Endothelial cell of umbilical vein (primary cell): ENCODE data around the gene SNX25.

Experiments
- CTCF ChIP-seq, 2 donors: IDR thresholded peaks; 1 replicate in 1 of 2; 2 replicates in 1 of 2; pipeline ENCODE4 v1.5.1; 2011; ENCODE audit warnings: low read length in 2 of 2, mild to moderate bottlenecking in 2 of 2, moderate library complexity in 2 of 2, control low read depth in 1 of 2, inconsistent platforms in 1 of 2, low read depth in 1 of 2; ENCODE audit not compliant: insufficient read depth in 1 of 2; ENCODE audit errors: extremely low read depth in 1 of 2
- FOS ChIP-seq: IDR thresholded peaks from 2 replicates; pipeline ENCODE4 v1.6.1; 2011; ENCODE audit warnings: mild to moderate bottlenecking, low read length, moderate library complexity, borderline replicate concordance; ENCODE audit not compliant: insufficient read depth
- MAX ChIP-seq: IDR thresholded peaks from 2 replicates; pipeline ENCODE4 v1.6.1; 2011; ENCODE audit not compliant: insufficient read depth, insufficient read length

- no peak for TF ChIP-seq MAX
- no peak for TF ChIP-seq CTCF (IDR thresholded peaks at IDR 0.05; ENCODE audit: extremely low read depth in 1 of 2, insufficient read depth in 1 of 2, low read depth in 1 of 2, low read length in 2 of 2)
- TF ChIP-seq FOS, result no peak
Measured at GRCh38 chr4:185257086-185257485, 47.7 kb downstream of the SNX25 start.
